ENCODE data around the gene PLEK. TPM values are rescaled to one million over a fixed set of nuclear protein-coding genes. Genes with fewer than 3 reads are reported as not detected.

The PLEK gene
- total and polyA plus RNA-seq, 2 donors (not counting 1 experiment from before 2014, with no cell fraction given), result 39.9 to 78.3 TPM

- intact Hi-C loops (cut with micrococcal nuclease), result loop anchor here (5.0 to 10.0 kb wide), 3 partner anchors 34 to 416 kb away; no protein-coding TSS in a partner anchor
- POLR2A ChIA-PET, result interaction anchor here (1.0 kb wide), 1 partner anchor 10 kb away, joined by 3 read pairs; no protein-coding TSS in a partner anchor
- Histone ChIP-seq H3K4me2 (replicated peaks; ENCODE audit: low read depth, low read length, poor library complexity, severe bottlenecking) (peak overlapping the region; percentile 88), H2AFZ (ENCODE audit: insufficient read depth, low read depth, low read length, poor library complexity, severe bottlenecking) (no peak overlapping the region), H3K9ac (ENCODE audit: low read length) (peak overlapping the region; percentile 90), H4K20me1 (ENCODE audit: control insufficient read depth, insufficient read depth, low read length, poor library complexity, severe bottlenecking) (peaks cover 9% of the 10 kb centered on the region), H3K4me3 (ENCODE audit: control extremely low read depth in 1 of 5, extremely low read depth in 1 of 5, insufficient read depth in 1 of 5, low read depth in 2 of 5, low read length in 4 of 5) (peak overlapping the region in 3 of 5 experiments; percentile 58 to 92 (median 77)), H3K36me3 (replicated peaks in 1 of 2; ENCODE audit: control extremely low read depth in 1 of 2, control insufficient read depth in 1 of 2, extremely low read depth in 1 of 2, insufficient read depth in 2 of 2, low read length in 1 of 2) (peaks cover 5 to 36% of the 10 kb centered on the region in 2 experiments), H3K27ac (ENCODE audit: low read length in 2 of 2) (peak overlapping the region in 1 of 2 donors; percentile 91), H3K4me1 (ENCODE audit: control insufficient read depth in 2 of 2, insufficient read depth in 2 of 2, low read length in 2 of 2) (peaks cover 70% of the 10 kb centered on the region in 2 donors), H3K79me2 (ENCODE audit: control insufficient read depth, insufficient read depth, low read length) (peaks cover 99% of the 10 kb centered on the region), H3K9me3 (ENCODE audit: control extremely low read depth in 1 of 3, control insufficient read depth in 2 of 3, insufficient read depth in 1 of 3, low read length in 2 of 3) (peaks cover 0 to 4% (median 0%) of the 10 kb centered on the region in 3 donors), H3K27me3 (replicated peaks in 1 of 4; ENCODE audit: control extremely low read depth in 1 of 4, control insufficient read depth in 3 of 4, insufficient read depth in 4 of 4, low read length in 3 of 4) (no peaks in the 10 kb centered on the region)
- DNase-seq (no peak), ATAC-seq (ENCODE audit: low read depth) (no peak)
- H3K9me3 Mint-ChIP-seq (ENCODE audit: insufficient read depth), result peaks cover 2% of the 10 kb centered on the region
- H3K27ac Mint-ChIP-seq, result peak overlapping the region; percentile 90
- H3K4me3 Mint-ChIP-seq, result peak overlapping the region; percentile 73
- no peak for TF ChIP-seq CTCF (IDR thresholded peaks at IDR 0.05)
- TF ChIP-seq EZH2 (IDR thresholded peaks at IDR 0.05; ENCODE audit: borderline replicate concordance, insufficient read depth, low read depth, low read length, poor library complexity, severe bottlenecking), result no peak
- CTCF ChIA-PET, result interaction anchor here (1.9 to 10.6 kb wide), 2 partner anchors 58 to 73 kb away, joined by 4 to 163 read pairs; no protein-coding TSS in a partner anchor
- peaks cover 82% of the 10 kb centered on the region for H3K4me1 Mint-ChIP-seq
- WGBS (ENCODE audit: insufficient coverage), result 92% methylated on average over 2 of the region's 6 CpGs
- H3K27me3 Mint-ChIP-seq, result no peaks in the 10 kb centered on the region
These were observed 3.7 kb downstream of the PLEK start for GRCh38 chr2:68368654-68369336.

DNA sequence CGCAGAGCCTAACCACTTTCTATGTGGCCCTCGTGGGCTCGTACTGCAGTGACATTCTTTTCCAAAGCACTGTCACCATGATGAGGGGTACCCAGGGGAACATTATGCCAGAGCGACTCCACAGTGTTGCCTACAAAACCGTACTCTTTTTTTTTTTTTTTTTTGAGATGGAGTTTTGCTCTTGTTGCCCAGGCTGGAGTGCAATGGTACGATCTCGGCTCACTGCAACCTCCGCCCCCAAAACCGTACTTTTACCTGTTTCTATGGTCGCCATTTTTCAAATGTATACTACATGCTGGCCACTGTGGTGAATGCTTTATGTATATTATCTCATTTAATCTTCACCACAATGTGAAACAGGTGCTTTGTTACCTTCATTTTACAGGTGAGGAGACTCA, 4.3 kb downstream of the PLEK start:
- H4K20me1 ChIP-seq (ENCODE audit: control insufficient read depth, insufficient read depth, low read length, poor library complexity, severe bottlenecking), result peaks cover 9% of the 10 kb centered on the region
- H3K4me1 ChIP-seq (ENCODE audit: control insufficient read depth in 2 of 2, insufficient read depth in 2 of 2, low read length in 2 of 2), result peaks cover 68 to 70% of the 10 kb centered on the region in 2 donors
- H3K4me3 Mint-ChIP-seq, result peak overlapping the region; percentile 73
- intact Hi-C loops (cut with micrococcal nuclease), result loop anchor here (5.0 to 10.0 kb wide), 3 partner anchors 33 to 415 kb away; no protein-coding TSS in a partner anchor
- H3K27ac ChIP-seq (ENCODE audit: low read length in 2 of 2), result peak overlapping the region in 1 of 2 donors; percentile 29
- WGBS (ENCODE audit: insufficient coverage), result 73% methylated on average over 3 of the region's 10 CpGs
- peak overlapping the region; percentile 88 for H3K4me2 ChIP-seq (replicated peaks; ENCODE audit: low read depth, low read length, poor library complexity, severe bottlenecking)
- H3K36me3 ChIP-seq (replicated peaks in 1 of 2; ENCODE audit: control extremely low read depth in 1 of 2, control insufficient read depth in 1 of 2, extremely low read depth in 1 of 2, insufficient read depth in 2 of 2, low read length in 1 of 2), result peaks cover 6 to 36% of the 10 kb centered on the region in 2 experiments
- POLR2A ChIA-PET, result no interaction called here
- H3K9ac ChIP-seq (ENCODE audit: low read length), result no peak overlapping the region
- no peak overlapping the region for H2AFZ ChIP-seq (ENCODE audit: insufficient read depth, low read depth, low read length, poor library complexity, severe bottlenecking)
- H3K79me2 ChIP-seq (ENCODE audit: control insufficient read depth, insufficient read depth, low read length), result peaks cover 100% of the 10 kb centered on the region
- TF ChIP-seq EZH2 (IDR thresholded peaks at IDR 0.05; ENCODE audit: borderline replicate concordance, insufficient read depth, low read depth, low read length, poor library complexity, severe bottlenecking), result no peak
- no peak for TF ChIP-seq CTCF (IDR thresholded peaks at IDR 0.05)
- peak overlapping the region; percentile 90 for H3K27ac Mint-ChIP-seq
- DNase-seq (no peak), ATAC-seq (ENCODE audit: low read depth) (no peak)
- no peaks in the 10 kb centered on the region for H3K27me3 ChIP-seq (replicated peaks in 1 of 4; ENCODE audit: control extremely low read depth in 1 of 4, control insufficient read depth in 3 of 4, insufficient read depth in 4 of 4, low read length in 3 of 4)
- peaks cover 0 to 4% (median 0%) of the 10 kb centered on the region in 3 donors for H3K9me3 ChIP-seq (ENCODE audit: control extremely low read depth in 1 of 3, control insufficient read depth in 2 of 3, insufficient read depth in 1 of 3, low read length in 2 of 3)
- CTCF ChIA-PET, result interaction anchor here (10.6 kb wide), 1 partner anchor 72 kb away, joined by 163 read pairs; no protein-coding TSS in a partner anchor
- H3K4me3 ChIP-seq (ENCODE audit: control extremely low read depth in 1 of 5, extremely low read depth in 1 of 5, insufficient read depth in 1 of 5, low read depth in 2 of 5, low read length in 4 of 5), result no peak overlapping the region
- no peaks in the 10 kb centered on the region for H3K27me3 Mint-ChIP-seq
- peaks cover 2% of the 10 kb centered on the region for H3K9me3 Mint-ChIP-seq (ENCODE audit: insufficient read depth)
- peaks cover 82% of the 10 kb centered on the region for H3K4me1 Mint-ChIP-seq
